CD4-positive, alpha-beta T cell (primary cell): ENCODE data around the gene TMEM44. TPM values are rescaled to one million over a fixed set of nuclear protein-coding genes. Genes with fewer than 3 reads are reported as not detected.

Source experiments
- ATAC-seq: fragments of 200-7000 bp; cut with Tn5 transposase; one replicate; pipeline ENCODE4 v1.10.0; 2022; ENCODE audit warnings: mild to moderate bottlenecking; ENCODE audit not compliant: poor library complexity
- CTCF ChIA-PET: fragments of 350-600 bp; sonication (Branson Sonifier 250); formaldehyde crosslinking; loops from one replicate; lab custom pipeline; 2021; ENCODE audit warnings: antibody characterized with exemption, inconsistent platforms; lab: Charles Lee
- POLR2A ChIA-PET: fragments of 350-600 bp; sonication (Branson Sonifier 250); formaldehyde crosslinking; loops from one replicate; lab custom pipeline; 2021; ENCODE audit warnings: antibody characterized with exemption, inconsistent platforms; lab: Charles Lee
- DNase-seq, 14 experiments: peaks; one replicate each; pipeline ENCODE4 v3.0.0-alpha.2; 2013 to 2020; ENCODE audit warnings: mixed read lengths in 2 of 14
- H3K27ac ChIP-seq, 2 donors: one replicate each; pipeline versions ENCODE4 v1.5.1 to v1.7.0; 2013; ENCODE audit warnings: low read length in 2 of 2, low read depth in 1 of 2, mild to moderate bottlenecking in 1 of 2
- H3K27me3 ChIP-seq, 2 experiments: 1 replicate in 1 of 2; 2 replicates in 1 of 2; pipeline versions ENCODE4 v1.6.1 to v1.7.0; 2013; ENCODE audit warnings: low read length in 2 of 2, control low read depth in 1 of 2, mild to moderate bottlenecking in 1 of 2, moderate library complexity in 1 of 2; ENCODE audit not compliant: insufficient read depth in 2 of 2, control insufficient read depth in 1 of 2
- H3K36me3 ChIP-seq: one replicate; pipeline ENCODE4 v1.6.1; 2013; ENCODE audit warnings: low read length, control low read depth; ENCODE audit not compliant: insufficient read depth
- H3K4me1 ChIP-seq: one replicate; pipeline ENCODE4 v1.6.1; 2013; ENCODE audit warnings: low read length, control low read depth; ENCODE audit not compliant: insufficient read depth
- H3K4me3 ChIP-seq: one replicate; pipeline ENCODE4 v1.5.1; 2013; ENCODE audit warnings: mild to moderate bottlenecking, low read length, moderate library complexity
- H3K9me3 ChIP-seq, 2 experiments: 1 replicate in 1 of 2; 2 replicates in 1 of 2; pipeline versions ENCODE4 v1.6.1 to v1.7.0; 2013; ENCODE audit warnings: low read length in 2 of 2, mild to moderate bottlenecking in 2 of 2, control low read depth in 1 of 2, moderate library complexity in 1 of 2; ENCODE audit not compliant: control insufficient read depth in 1 of 2, insufficient read depth in 1 of 2
- H3K27ac Mint-ChIP-seq: one replicate; pipeline ENCODE4 v1.8.0; 2020; ENCODE audit warnings: mixed read lengths
- H3K27me3 Mint-ChIP-seq: one replicate; pipeline ENCODE4 v1.8.0; 2021; ENCODE audit warnings: mixed read lengths
- H3K36me3 Mint-ChIP-seq: one replicate; pipeline ENCODE4 v1.8.0; 2021; ENCODE audit warnings: low read depth, mixed read lengths
- H3K4me1 Mint-ChIP-seq: one replicate; pipeline ENCODE4 v1.8.0; 2021; ENCODE audit warnings: low read depth, mixed read lengths
- H3K4me3 Mint-ChIP-seq: one replicate; pipeline ENCODE4 v1.8.0; 2020; ENCODE audit warnings: mild to moderate bottlenecking, mixed read lengths
- H3K9me3 Mint-ChIP-seq: one replicate; pipeline ENCODE4 v1.8.0; 2020; ENCODE audit warnings: mixed read lengths
- CTCF ChIP-seq: fragments of 200-600 bp; IDR thresholded peaks from one replicate; pipeline ENCODE4 v1.8.0; 2022; ENCODE audit warnings: antibody characterized with exemption, mild to moderate bottlenecking
- intact Hi-C, 2 experiments: fragments of 100-400 bp; cut with DNase I in 1 of 2; cut with micrococcal nuclease in 1 of 2; formaldehyde crosslinking; loops; one replicate each; pipeline versions ENCODE4 v1.15.1 to v1.9.0; 2023 to 2025; cut with DNase I, micrococcal nuclease
- total RNA-seq, 174 experiments: library from RNA in 2 of 174; stranded (reverse) in 2 of 174; gene quantifications; one replicate each; pipeline ENCODE4 v1.2.3 and lab custom pipeline; 2021 to 2026

The TMEM44 gene
- total RNA-seq, 2 experiments from 2014 or later: 0.98 to 1.1 TPM

DNA sequence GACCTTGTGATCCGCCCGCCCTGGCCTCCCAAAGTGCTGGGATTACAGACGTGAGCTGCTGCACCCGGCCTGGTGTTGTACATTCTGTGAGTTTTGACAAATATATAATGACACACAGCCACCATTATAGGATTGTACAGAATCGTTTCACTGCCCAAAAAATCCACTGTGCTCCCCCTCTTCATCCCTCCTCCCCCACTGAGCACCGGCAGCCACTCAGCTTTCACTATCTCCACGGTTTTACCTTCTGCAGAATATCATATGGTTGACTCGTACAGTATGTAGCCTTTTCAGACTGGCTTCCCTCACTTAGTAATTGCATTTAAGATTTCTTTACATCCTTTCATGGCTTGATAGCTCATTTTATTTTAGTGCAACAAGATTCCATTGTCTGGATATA, 89.7 kb downstream of the TMEM44 start:
- CTCF ChIA-PET: no interaction called here
- H3K4me3 Mint-ChIP-seq: no peak overlapping the region
- no peaks in the 10 kb centered on the region for H3K27me3 Mint-ChIP-seq

DNA sequence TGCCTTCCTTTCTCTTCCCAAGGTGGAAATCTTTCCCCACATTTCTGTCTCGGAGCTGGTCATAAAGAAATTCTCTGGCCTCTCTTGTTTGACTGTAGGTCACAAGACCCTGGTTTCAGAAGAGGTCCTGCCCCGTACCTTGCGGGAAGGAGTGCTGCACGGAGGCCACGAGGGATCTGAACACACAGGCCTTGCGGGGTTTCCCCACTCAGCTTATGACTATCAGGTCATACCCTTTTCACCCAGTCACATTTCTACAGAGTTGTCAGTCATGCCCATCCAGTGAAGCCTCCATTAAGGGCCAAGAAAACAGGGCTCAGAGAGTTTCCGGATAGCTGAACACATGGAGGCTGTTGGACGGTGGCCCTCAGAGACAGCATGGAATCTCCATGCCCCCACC, 91.7 kb downstream of the TMEM44 start:
- ATAC-seq (no peak), DNase-seq (peak in 1 of 14 experiments; percentile 16)
- no peaks in the 10 kb centered on the region for H3K27me3 Mint-ChIP-seq
- Histone ChIP-seq H3K27me3 (no peaks in the 10 kb centered on the region), H3K27ac (no peak overlapping the region), H3K4me3 (no peak overlapping the region), H3K36me3 (no peaks in the 10 kb centered on the region), H3K4me1 (no peaks in the 10 kb centered on the region), H3K9me3 (no peaks in the 10 kb centered on the region)
- no peak overlapping the region for H3K27ac Mint-ChIP-seq
- intact Hi-C loops: no loop called here
- no peaks in the 10 kb centered on the region for H3K9me3 Mint-ChIP-seq
- no peaks in the 10 kb centered on the region for H3K36me3 Mint-ChIP-seq
- no peak for TF ChIP-seq CTCF
- POLR2A ChIA-PET: no interaction called here
- CTCF ChIA-PET: no interaction called here
- peaks cover 6% of the 10 kb centered on the region for H3K4me1 Mint-ChIP-seq
- H3K4me3 Mint-ChIP-seq: no peak overlapping the region

More for the DNA sequence above, 89.7 kb downstream of the TMEM44 start:
- no peak for DNase-seq
- H3K9me3 ChIP-seq: no peaks in the 10 kb centered on the region
- POLR2A ChIA-PET: no interaction called here
- H3K36me3 Mint-ChIP-seq: no peaks in the 10 kb centered on the region
- no peak overlapping the region for H3K27ac ChIP-seq
- intact Hi-C loops: no loop called here
- peaks cover 7% of the 10 kb centered on the region for H3K9me3 Mint-ChIP-seq
- no peak overlapping the region for H3K27ac Mint-ChIP-seq
- H3K36me3 ChIP-seq: no peaks in the 10 kb centered on the region
- H3K4me1 Mint-ChIP-seq: peaks cover 6% of the 10 kb centered on the region
- ATAC-seq: no peak
- no peak overlapping the region for H3K4me3 ChIP-seq
- H3K4me1 ChIP-seq: no peaks in the 10 kb centered on the region
- TF ChIP-seq CTCF: no peak
- no peaks in the 10 kb centered on the region for H3K27me3 ChIP-seq

GRCh38 chr3:194540274-194540905, 92.8 kb downstream of the TMEM44 start:
- ATAC-seq: no peak
- CTCF ChIA-PET: interaction anchor here (0.5 kb wide), 1 partner anchor 72 kb away, joined by 4 read pairs; no protein-coding TSS in a partner anchor

More at GRCh38 chr3:194540274-194540905, 92.8 kb downstream of the TMEM44 start:
- Histone ChIP-seq H3K4me1 (no peaks in the 10 kb centered on the region), H3K4me3 (no peak overlapping the region), H3K27ac (no peak overlapping the region), H3K9me3 (no peaks in the 10 kb centered on the region), H3K27me3 (no peaks in the 10 kb centered on the region), H3K36me3 (no peaks in the 10 kb centered on the region)
- peak in 3 of 14 experiments; percentile 25 to 29 (median 26) for DNase-seq
- Mint-ChIP-seq H3K4me1 (peaks cover 6% of the 10 kb centered on the region), H3K36me3 (no peaks in the 10 kb centered on the region), H3K27ac (no peak overlapping the region), H3K9me3 (no peaks in the 10 kb centered on the region), H3K27me3 (no peaks in the 10 kb centered on the region), H3K4me3 (no peak overlapping the region)
- POLR2A ChIA-PET: no interaction called here
- TF ChIP-seq CTCF: no peak
- intact Hi-C loops: no loop called here
